HepG2 (cell line): ENCODE data around the gene ERCC6. TPM values are rescaled to one million over a fixed set of nuclear protein-coding genes. Genes with fewer than 3 reads are reported as not detected.

ENCODE experiments used
- ATAC-seq: fragments of 200-7000 bp; cut with Tn5 transposase; 3 replicates; pipeline ENCODE4 v1.9.1; 2020; ENCODE audit warnings: mild to moderate bottlenecking, moderate library complexity
- BruUV-seq: library from RNA; stranded (reverse); fragments of 400-500 nt; replicated peaks from 2 replicates; lab custom pipeline; 2021; lab: Mats Ljungman, UMichigan
- CTCF ChIA-PET: fragments of 300-600 bp; formaldehyde crosslinking; extraction: SDS; loops from one replicate; lab custom pipeline; 2021; ENCODE audit warnings: low total read pairs, inconsistent platforms, low intra/inter-chr PET ratio; lab: Yijun Ruan, JAX
- POLR2A ChIA-PET: fragments of 350-600 bp; sonication (Branson Sonifier 250); formaldehyde crosslinking; loops from one replicate; lab custom pipeline; 2020; ENCODE audit warnings: antibody characterized with exemption, inconsistent platforms; lab: Yijun Ruan, JAX
- DNase-seq: peaks from one replicate; pipeline ENCODE4 v3.0.0-alpha.2; 2015; ENCODE audit warnings: low spot score
- FAIRE-seq: peaks from 3 replicates; lab custom pipeline; 2011; peaks lifted over from hg19 to GRCh38; lab: Jason Lieb, UNC
- H2AFZ ChIP-seq: one replicate; pipeline ENCODE4 v1.6.1; 2011; ENCODE audit warnings: low read length, inconsistent platforms
- H3K27ac ChIP-seq: fragments of 300-600 bp; 3 replicates; pipeline ENCODE4 v1.8.0; 2011; ENCODE audit warnings: mixed run types, mild to moderate bottlenecking, mixed read lengths, low read length, inconsistent platforms; ENCODE audit not compliant: insufficient read depth; ENCODE audit errors: extremely low read length
- H3K27me3 ChIP-seq, 2 experiments: fragments of 200-600 bp in 1 of 2; 2 replicates in 1 of 2; 3 replicates in 1 of 2; pipeline versions ENCODE4 v1.6.0 to v1.8.0; 2011; ENCODE audit warnings: low read length in 2 of 2, mild to moderate bottlenecking in 2 of 2, moderate library complexity in 2 of 2, inconsistent platforms in 1 of 2; ENCODE audit not compliant: insufficient read depth in 2 of 2, control insufficient read depth in 1 of 2
- H3K36me3 ChIP-seq, 2 experiments: fragments of 200-600 bp in 1 of 2; replicated peaks in 1 of 2; 2 replicates in 1 of 2; 3 replicates in 1 of 2; pipeline versions ENCODE4 v1.5.1 to v1.8.0; 2011; ENCODE audit warnings: low read length in 2 of 2, inconsistent platforms in 1 of 2; ENCODE audit not compliant: insufficient read depth in 2 of 2, control insufficient read depth in 1 of 2
- H3K4me1 ChIP-seq: 2 replicates; pipeline ENCODE4 v1.5.1; 2012; ENCODE audit warnings: low read length, inconsistent platforms; ENCODE audit not compliant: insufficient read depth
- H3K4me2 ChIP-seq: 2 replicates; pipeline ENCODE4 v1.6.0; 2011; ENCODE audit warnings: low read depth, low read length, inconsistent platforms
- H3K4me3 ChIP-seq, 3 experiments: fragments of 200-600 bp in 1 of 3; sonication (generic), shearing (Covaris generic) in 1 of 3; replicated peaks in 1 of 3; 2 replicates each; pipeline ENCODE4 v1.5.1; 2011 to 2016; ENCODE audit warnings: low read length in 3 of 3, inconsistent platforms in 2 of 3, low read depth in 2 of 3, mild to moderate bottlenecking in 2 of 3, control low read depth in 1 of 3, mixed read lengths in 1 of 3; ENCODE audit not compliant: insufficient read depth in 1 of 3
- H3K79me2 ChIP-seq: one replicate; pipeline ENCODE4 v1.6.1; 2011; ENCODE audit warnings: low read length, inconsistent platforms; ENCODE audit not compliant: insufficient read depth
- H3K9ac ChIP-seq: 2 replicates; pipeline ENCODE4 v1.6.0; 2011; ENCODE audit warnings: mild to moderate bottlenecking, low read depth, low read length, inconsistent platforms; ENCODE audit not compliant: insufficient read depth
- H3K9me3 ChIP-seq: 2 replicates; pipeline ENCODE4 v1.5.1; 2012; ENCODE audit warnings: mild to moderate bottlenecking, low read length
- H4K20me1 ChIP-seq: 2 replicates; pipeline ENCODE4 v1.6.0; 2011; ENCODE audit warnings: inconsistent platforms, mild to moderate bottlenecking, low read length, moderate library complexity; ENCODE audit not compliant: insufficient read depth
- ARHGAP35 ChIP-seq: sonication (generic); formaldehyde crosslinking; IDR thresholded peaks from 2 replicates; pipeline ENCODE4 v1.9.0; 2022; ENCODE audit warnings: mild to moderate bottlenecking, inconsistent platforms, moderate library complexity, missing genetic modification reagents, borderline replicate concordance
- FOSL1 ChIP-seq: sonication (generic); formaldehyde crosslinking; IDR thresholded peaks from 2 replicates; pipeline ENCODE4 v1.9.0; 2021; ENCODE audit warnings: missing genetic modification reagents, borderline replicate concordance
- IKZF5 ChIP-seq: IDR thresholded peaks from 2 replicates; pipeline ENCODE4 v1.6.1; 2018; ENCODE audit warnings: missing genetic modification reagents, mild to moderate bottlenecking, missing compliant biosample characterization
- NFE2L1 ChIP-seq: sonication (generic); formaldehyde crosslinking; IDR thresholded peaks from 2 replicates; pipeline ENCODE4 v1.4.0; 2020; ENCODE audit warnings: missing genetic modification reagents, mild to moderate bottlenecking, borderline replicate concordance
- POGZ ChIP-seq: sonication (generic); formaldehyde crosslinking; IDR thresholded peaks from 2 replicates; pipeline ENCODE4 v1.4.0; 2020; ENCODE audit warnings: mild to moderate bottlenecking, missing genetic modification reagents
- SMYD3 ChIP-seq: sonication (generic); formaldehyde crosslinking; IDR thresholded peaks from 2 replicates; pipeline ENCODE4 v1.8.1; 2023; ENCODE audit warnings: mild to moderate bottlenecking, missing genetic modification reagents
- U2AF2 ChIP-seq: fragments of 200-400 bp; formaldehyde crosslinking; IDR thresholded peaks from 2 replicates; pipeline ENCODE4 v1.6.1; 2017; ENCODE audit warnings: low read depth, mild to moderate bottlenecking, low read length
- ZFP36 ChIP-seq: fragments of 150-350 bp; IDR thresholded peaks from 2 replicates; pipeline ENCODE4 v1.6.1; 2018; ENCODE audit warnings: borderline replicate concordance, low read length, low read depth; ENCODE audit not compliant: partially characterized antibody
- ZNF552 ChIP-seq: sonication (generic); formaldehyde crosslinking; IDR thresholded peaks from 2 replicates; pipeline ENCODE4 v1.9.0; 2022; ENCODE audit warnings: missing genetic modification reagents, mild to moderate bottlenecking, borderline replicate concordance
- ZNF784 ChIP-seq: sonication (generic); formaldehyde crosslinking; IDR thresholded peaks from 2 replicates; pipeline ENCODE4 v1.5.1; 2020; ENCODE audit warnings: missing genetic modification reagents, mild to moderate bottlenecking, borderline replicate concordance
- ZNF83 ChIP-seq: sonication (generic); formaldehyde crosslinking; IDR thresholded peaks from 2 replicates; pipeline ENCODE4 v1.4.0; 2020; ENCODE audit warnings: missing genetic modification reagents, mild to moderate bottlenecking, borderline replicate concordance
- WGBS: methylation state at CpG from one replicate; pipeline ENCODE4 v1.1.6; 2017; ENCODE audit warnings: low lambda C conversion rate; 5-methylcytosine and 5-hydroxymethylcytosine counted together
- in situ Hi-C: cut with HindIII; loops from 2 replicates; pipeline ENCODE4 v1.10.0; 2017; ENCODE audit warnings: low pct_unique_long_range_greater_than_20kb; ENCODE audit not compliant: extremely low pct_ligation_motif_present
- intact Hi-C: fragments of 100-400 bp; cut with micrococcal nuclease; formaldehyde crosslinking; loops from one replicate; pipeline ENCODE4 v1.10.0; 2022; ENCODE audit not compliant: unreplicated experiment
- polyA plus RNA-seq, 8 experiments: library from polyadenylated mRNA; depleted of rRNA in 3 of 8; stranded (reverse) in 7 of 8; unstranded in 1 of 8; fragments of >200 nt; fragmentation: Illumina TruSeq in 4 of 8; extraction: Trizol in 4 of 8; gene quantifications; 2 replicates each; pipeline versions ENCODE4 v1.2.1 to v1.2.3, GENCODE V29; 2011 to 2016; ENCODE audit warnings: low read depth in 4 of 8, missing spikeins in 1 of 8, mixed read lengths in 1 of 8; ENCODE audit not compliant: insufficient read depth in 1 of 8
- total RNA-seq, 5 experiments: library from RNA; depleted of rRNA; stranded (reverse); fragments of >200 nt; fragmentation: Illumina TruSeq; extraction: Trizol; gene quantifications; 2 replicates each; pipeline ENCODE4 v1.2.3, GENCODE V29; 2016; ENCODE audit warnings: low read depth in 1 of 5

The ERCC6 gene
- total and polyA plus RNA-seq, 2 of the 13 experiments (the other 11 are each of a cell fraction or from before 2014, with no cell fraction given), result 5.1 to 9.8 TPM

- peak; percentile 30; the same call in 1 of the 2 replicates for TF ChIP-seq ZNF784 (CRISPR knock-in tag)
- TF ChIP-seq ARHGAP35, result no peak; the same call in 1 of the 2 replicates
- no peak for TF ChIP-seq ZFP36
- no peak; the same call in 1 of the 2 replicates for TF ChIP-seq ZNF83 (CRISPR knock-in tag)
- TF ChIP-seq NFE2L1 (CRISPR knock-in tag), result no peak
- TF ChIP-seq IKZF5, result no peak; the same call in 1 of the 2 replicates
- TF ChIP-seq, all 625 proteins: peak for 274
These were observed at the start of gene ERCC6 (continued) for GRCh38 chr10:49538381-49539319.

GRCh38 chr10:49587981-49588380, 49.1 kb upstream of the ERCC6 start:
- no peak overlapping the region for H3K9ac ChIP-seq
- H3K36me3 ChIP-seq, result no peaks in the 10 kb centered on the region
- no peaks in the 10 kb centered on the region for H3K27me3 ChIP-seq
- no peak for DNase-seq
- FAIRE-seq, result no peak
- no peaks in the 10 kb centered on the region for H3K4me1 ChIP-seq
- intact Hi-C loops, result no loop called here
- no peaks in the 10 kb centered on the region for H3K9me3 ChIP-seq
- ATAC-seq, result no peak
- no peaks in the 10 kb centered on the region for H3K79me2 ChIP-seq
- 0% methylated on average over 4 of the region's 4 CpGs for WGBS
- no peak overlapping the region for H3K27ac ChIP-seq
- in situ Hi-C loops, result loop anchor here (25.0 kb wide), 1 partner anchor 624 kb away; no protein-coding TSS in a partner anchor
- no peaks in the 10 kb centered on the region for H4K20me1 ChIP-seq
- H3K4me2 ChIP-seq, result no peak overlapping the region
- H3K4me3 ChIP-seq, result no peak overlapping the region
- ChIA-PET POLR2A (no interaction called here), CTCF (no interaction called here)
- BruUV-seq, result no TSS peak
- no peak overlapping the region for H2AFZ ChIP-seq
- TF ChIP-seq POGZ (CRISPR knock-in tag) (no peak), ZNF552 (CRISPR knock-in tag) (no peak), SMYD3 (CRISPR knock-in tag) (no peak), U2AF2 (no peak), FOSL1 (CRISPR knock-in tag) (no peak)
